DMS153 treated with DMSO at 0.1 percent for 48 hours (cell line): ENCODE data around the gene PXMP2.

Source experiments
- DNase-seq: peaks from one replicate; lab custom pipeline; 2025; ENCODE audit not compliant: unreplicated experiment; lab: John Stamatoyannopoulos, UW

Gene PXMP2

GRCh38 chr12:132660052-132660451, 27.3 kb upstream of the PXMP2 start:
- DNase-seq: no peak

DNA sequence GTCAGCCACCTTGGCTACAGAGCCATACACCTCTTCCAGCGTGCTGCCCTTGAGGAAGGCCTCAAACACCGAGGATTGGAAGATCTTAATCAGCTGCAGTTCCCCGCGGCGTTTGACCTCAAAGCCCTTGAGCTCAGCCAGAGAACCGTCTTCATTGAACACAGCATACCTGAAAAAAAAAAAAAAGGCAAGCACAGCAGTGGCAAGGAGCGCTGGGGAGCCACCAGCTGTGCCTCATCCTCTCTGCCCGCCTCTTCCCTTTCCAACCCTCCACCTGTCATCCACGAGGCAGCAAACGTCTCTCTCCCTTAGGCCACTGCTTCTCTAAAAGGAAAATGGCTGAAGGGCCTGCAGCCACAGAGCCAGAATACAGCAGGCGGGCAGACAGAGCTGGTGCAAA, 26.4 kb upstream of the PXMP2 start:
- DNase-seq: no peak

DNA sequence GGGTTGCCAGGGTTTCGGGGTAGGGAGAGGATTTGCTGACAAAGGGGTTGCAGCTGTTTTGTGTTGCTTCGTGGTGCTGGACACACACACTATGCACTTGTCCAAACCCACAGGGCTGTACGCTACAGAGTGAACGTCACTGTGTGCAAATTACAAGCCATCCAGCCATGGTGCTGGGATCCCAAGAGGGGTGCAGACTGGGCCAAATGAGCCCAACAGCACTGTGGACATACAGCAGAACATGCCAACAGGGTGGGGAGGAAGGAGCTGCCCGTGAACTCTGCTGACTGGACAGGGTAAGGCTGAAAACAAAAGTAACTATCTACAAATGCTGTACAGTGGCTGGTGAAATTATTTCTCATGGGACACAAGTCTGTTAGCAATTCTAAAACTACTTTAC, 25.4 kb upstream of the PXMP2 start:
- no peak for DNase-seq

GRCh38 chr12:132662901-132663755, 24.3 kb upstream of the PXMP2 start:
- DNase-seq: no peak

DNA sequence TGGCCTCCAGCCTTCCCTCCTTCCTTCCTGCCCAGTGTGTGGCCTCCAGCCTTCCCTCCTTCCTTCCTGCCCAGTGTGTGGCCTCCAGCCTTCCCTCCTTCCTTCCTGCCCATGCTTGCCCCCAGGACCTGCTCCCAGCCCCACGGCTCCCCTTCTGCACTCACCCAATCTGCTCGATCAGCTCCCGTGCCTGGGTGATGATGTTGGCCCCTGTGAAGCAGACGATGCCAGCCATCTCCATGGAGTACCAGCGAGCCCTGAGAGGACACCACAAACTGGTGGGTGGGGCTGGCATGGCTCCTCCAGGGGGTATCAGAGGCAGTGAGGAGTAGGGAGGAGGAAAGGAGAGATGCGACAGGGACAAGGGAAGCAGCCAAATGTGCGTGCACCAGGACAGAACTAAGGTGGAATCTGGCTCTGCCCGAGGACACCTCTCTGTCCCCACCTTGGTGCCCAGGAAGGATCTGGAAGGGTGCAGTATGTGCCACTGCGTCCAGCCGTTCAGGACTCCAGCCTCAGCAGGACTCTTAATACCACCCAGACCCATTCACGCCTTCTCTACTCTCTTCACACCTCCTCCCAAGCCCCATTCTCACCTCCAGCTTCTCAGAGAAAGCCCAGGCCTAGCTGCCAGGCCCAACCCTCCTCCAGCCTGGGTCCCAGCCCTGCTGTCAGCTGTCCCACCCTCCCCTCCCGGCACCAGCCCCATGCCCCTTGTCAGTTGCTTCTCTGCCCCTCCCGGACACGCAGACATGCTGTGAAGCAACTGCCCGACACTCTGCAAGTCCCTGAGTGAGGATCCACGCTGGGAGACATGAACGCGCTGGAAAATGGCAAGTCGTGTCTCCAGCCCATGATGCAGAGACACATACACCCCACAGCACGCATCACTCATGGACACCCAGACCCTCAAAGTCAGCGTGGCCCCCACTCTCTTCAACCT, 22.9 kb upstream of the PXMP2 start:
- no peak for DNase-seq

DNA sequence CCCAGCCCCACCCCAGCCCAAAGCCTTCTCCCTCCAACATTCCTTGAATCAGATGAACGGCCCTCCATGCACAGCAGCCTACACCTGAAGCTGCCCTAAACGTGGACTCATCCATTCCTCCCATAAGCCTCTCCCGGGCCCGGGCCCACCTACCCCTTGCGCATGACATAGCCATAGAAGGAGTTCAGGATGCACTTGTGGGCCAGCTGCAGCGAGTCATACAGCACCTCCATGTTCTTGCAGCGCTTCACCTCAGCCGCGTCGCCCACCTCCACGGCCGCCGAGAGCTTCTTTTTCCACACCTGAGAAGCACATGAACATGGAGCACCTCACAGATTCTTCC, 22.3 kb upstream of the PXMP2 start:
- no peak for DNase-seq

- no peak for DNase-seq
Observed at GRCh38 chr12:132665794-132666193, 21.6 kb upstream of the PXMP2 start.

- no peak for DNase-seq
Observed at GRCh38 chr12:132668191-132669088, 18.9 kb upstream of the PXMP2 start.

- DNase-seq: no peak
Observed at GRCh38 chr12:132669166-132669879, 18.1 kb upstream of the PXMP2 start.

- no peak for DNase-seq
Observed at GRCh38 chr12:132672116-132672515, 15.3 kb upstream of the PXMP2 start.

- DNase-seq: no peak
Observed at GRCh38 chr12:132672678-132673077, 14.7 kb upstream of the PXMP2 start.

DNA sequence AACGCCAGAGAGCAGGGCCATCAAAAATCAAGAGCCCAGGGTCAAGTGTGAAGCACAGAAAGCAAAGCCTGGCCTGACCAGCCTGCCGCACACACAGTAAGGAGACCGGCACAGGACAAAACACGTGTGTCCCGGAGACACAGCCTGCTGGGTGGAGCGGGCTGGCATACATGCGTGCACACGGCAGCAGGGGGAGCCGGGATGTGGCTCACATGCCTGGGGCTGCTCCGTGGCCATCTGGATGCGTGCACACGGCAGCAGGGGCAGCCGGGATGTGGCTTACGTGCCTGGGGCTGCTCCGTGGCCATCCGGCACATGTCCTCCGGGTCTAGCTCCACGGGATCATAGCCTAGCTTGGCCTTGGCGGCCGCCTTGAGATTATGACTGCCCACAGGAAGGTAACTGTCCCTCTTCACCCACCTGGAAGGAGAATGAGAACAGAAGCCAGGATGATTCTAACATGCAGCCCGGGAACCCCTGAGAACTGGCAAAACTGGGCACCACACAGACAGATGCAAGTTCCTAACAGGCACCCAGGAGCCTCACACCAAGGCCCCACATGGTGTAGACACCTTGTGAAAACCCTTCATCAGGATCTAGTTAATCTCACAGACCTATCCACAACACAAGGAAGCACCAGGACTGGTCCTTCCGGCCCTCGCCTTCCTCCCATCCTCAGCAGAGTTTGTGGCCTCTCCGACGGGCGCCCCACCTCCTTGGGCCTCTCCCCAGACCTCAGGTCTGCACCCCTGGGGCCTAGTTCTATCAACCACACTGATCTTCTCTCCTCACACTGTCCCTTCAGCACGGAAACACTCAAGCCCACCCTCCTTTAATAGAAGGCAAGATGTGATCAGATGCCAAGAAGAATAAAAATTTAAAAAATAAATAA, 13.9 kb upstream of the PXMP2 start:
- no peak for DNase-seq

GRCh38 chr12:132674561-132674960, 12.8 kb upstream of the PXMP2 start:
- DNase-seq: no peak

DNA sequence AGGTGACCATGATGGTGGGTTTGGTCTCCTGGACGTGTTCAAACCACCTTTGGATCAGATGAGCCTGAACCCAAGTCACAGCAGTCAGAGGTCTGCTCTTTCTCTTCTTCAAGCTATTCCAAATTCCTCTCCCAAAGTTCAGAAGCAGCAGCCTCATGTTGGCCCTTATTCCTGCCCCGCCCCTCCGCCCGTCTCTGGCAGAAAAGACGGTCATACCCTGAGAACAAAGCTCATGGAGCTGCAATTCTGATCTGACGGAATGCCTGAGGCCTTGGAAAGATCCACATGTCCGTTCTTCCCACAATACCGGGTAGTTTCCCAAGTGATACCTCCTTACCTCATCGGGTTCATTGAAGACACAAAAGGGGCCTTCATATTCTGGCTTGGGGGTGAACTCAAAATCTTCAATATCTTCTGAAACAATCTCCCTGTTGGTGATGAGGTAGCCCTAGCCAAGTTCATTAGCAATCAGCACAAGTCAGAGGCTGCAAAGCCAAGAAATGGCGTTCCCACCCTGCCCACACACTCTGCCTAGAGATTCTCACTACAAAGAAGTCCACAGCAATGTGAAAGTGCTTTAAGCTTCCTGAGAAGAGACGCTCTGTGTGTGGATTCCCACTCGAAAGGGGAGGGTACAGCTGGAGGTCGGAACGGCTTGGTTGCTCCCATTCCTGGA, 11.5 kb upstream of the PXMP2 start:
- no peak for DNase-seq

- no peak for DNase-seq
Observed at GRCh38 chr12:132677492-132677891, 9.9 kb upstream of the PXMP2 start.

GRCh38 chr12:132685400-132685799, 2.0 kb upstream of the PXMP2 start:
- DNase-seq: no peak

DNA sequence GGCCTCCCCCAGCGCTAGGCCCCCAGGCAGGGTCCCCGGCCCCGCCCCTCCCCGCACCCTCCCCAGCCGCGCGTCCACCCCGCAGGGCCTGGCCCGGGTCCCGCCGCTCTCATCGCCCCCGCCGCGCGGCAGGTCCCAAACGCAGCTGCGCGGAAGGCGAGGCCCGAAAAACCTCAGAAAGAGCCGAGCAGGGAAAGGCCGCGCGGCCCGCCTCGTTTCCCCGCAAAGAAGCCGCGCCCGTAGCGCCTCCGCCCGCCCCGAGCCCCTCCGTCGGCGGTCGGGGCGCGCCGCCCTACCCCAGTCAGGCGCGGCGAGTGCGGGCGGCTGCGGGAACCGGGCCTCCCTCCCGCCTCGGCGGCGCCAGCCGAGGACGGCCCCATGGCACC, 569 bp upstream of the PXMP2 start:
- DNase-seq: no peak

DNA sequence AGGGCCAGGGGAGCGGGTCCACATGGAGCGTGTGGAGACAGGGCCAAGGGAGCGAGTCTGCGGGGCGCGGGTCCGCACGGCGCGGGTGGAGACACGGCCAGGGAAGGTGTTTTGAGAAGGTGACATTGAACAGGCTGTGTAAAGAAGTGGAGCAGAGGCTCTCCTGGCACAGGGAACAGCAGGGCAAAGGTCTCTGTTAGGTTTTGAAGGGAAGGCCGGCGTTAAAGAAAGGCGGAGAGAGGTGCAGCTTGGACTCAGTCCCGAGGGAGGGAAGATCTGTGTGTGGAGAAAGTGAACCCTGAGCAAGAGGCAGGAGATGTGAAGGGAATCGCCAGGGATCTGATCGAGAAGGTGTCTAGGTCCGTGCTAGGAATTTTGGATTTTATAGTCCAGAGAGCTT, 1.8 kb downstream of the PXMP2 start:
- DNase-seq: no peak

DNA sequence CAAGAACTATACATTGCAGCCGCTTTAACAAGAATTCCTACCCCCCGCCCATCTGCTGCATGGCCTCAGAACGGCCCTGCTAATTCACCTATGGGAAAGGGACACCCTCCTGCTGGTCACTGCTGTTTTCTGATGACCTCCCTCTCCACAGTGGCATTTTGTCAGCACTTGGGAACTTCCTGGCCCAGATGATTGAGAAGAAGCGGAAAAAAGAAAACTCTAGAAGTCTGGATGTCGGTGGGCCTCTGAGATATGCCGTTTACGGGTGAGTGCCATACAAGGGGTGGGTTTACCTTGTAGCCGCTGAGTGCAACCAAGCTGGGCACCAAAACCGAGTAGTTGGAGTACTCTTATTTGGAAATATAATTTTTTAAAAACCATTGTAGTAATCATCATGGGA, 2.7 kb downstream of the PXMP2 start:
- no peak for DNase-seq
